Glutamatergic neuron (in vitro differentiated cells): ENCODE results near the gene TNS1. TPM values are rescaled to one million over a fixed set of nuclear protein-coding genes. Genes with fewer than 3 reads are reported as not detected.

Source experiments
- DNase-seq: peaks from one replicate; pipeline ENCODE4 v3.0.0; 2022
- H3K27ac Mint-ChIP-seq: one replicate; pipeline ENCODE4 v1.8.0; 2020; ENCODE audit warnings: mild to moderate bottlenecking, mixed read lengths, inconsistent platforms; ENCODE audit not compliant: unreplicated experiment
- H3K27me3 Mint-ChIP-seq: one replicate; pipeline ENCODE4 v1.8.0; 2020; ENCODE audit warnings: mild to moderate bottlenecking, moderate library complexity, mixed read lengths, inconsistent platforms; ENCODE audit not compliant: unreplicated experiment
- H3K36me3 Mint-ChIP-seq: one replicate; pipeline ENCODE4 v1.8.0; 2020; ENCODE audit warnings: mild to moderate bottlenecking, mixed read lengths, inconsistent platforms; ENCODE audit not compliant: unreplicated experiment
- H3K4me1 Mint-ChIP-seq: one replicate; pipeline ENCODE4 v1.8.0; 2020; ENCODE audit warnings: mild to moderate bottlenecking, low read depth, mixed read lengths, inconsistent platforms; ENCODE audit not compliant: unreplicated experiment
- H3K4me3 Mint-ChIP-seq: one replicate; pipeline ENCODE4 v1.8.0; 2020; ENCODE audit warnings: mild to moderate bottlenecking, mixed read lengths, inconsistent platforms; ENCODE audit not compliant: unreplicated experiment
- H3K9me3 Mint-ChIP-seq: one replicate; pipeline ENCODE4 v1.8.0; 2020; ENCODE audit warnings: mild to moderate bottlenecking, moderate library complexity, mixed read lengths, inconsistent platforms; ENCODE audit not compliant: unreplicated experiment
- CTCF ChIP-seq: fragments of 200-600 bp; sonication (generic); IDR thresholded peaks from one replicate; pipeline ENCODE4 v1.5.0; 2021; ENCODE audit not compliant: partially characterized antibody, unreplicated experiment
- total RNA-seq: library from RNA; stranded (reverse); fragmentation: NEBNext Ultra II Directional; extraction: Animal tissue kit (Norgen Biotek cat#: 25700); gene quantifications from one replicate; pipeline ENCODE4 v1.2.1, GENCODE V29; 2021; ENCODE audit not compliant: unreplicated experiment

The TNS1 gene
- total RNA-seq, 1 donor from 2014 or later, result 3.2 TPM

GRCh38 chr2:217972037-217972436 is 30.8 kb downstream of the TNS1 start:
- TF ChIP-seq CTCF, result no peak
- Mint-ChIP-seq H3K4me1 (peaks cover 8% of the 10 kb centered on the region), H3K4me3 (no peak overlapping the region), H3K27ac (no peak overlapping the region), H3K27me3 (peaks cover 7% of the 10 kb centered on the region), H3K9me3 (no peaks in the 10 kb centered on the region), H3K36me3 (peaks cover 4% of the 10 kb centered on the region)
- no peak for DNase-seq

GRCh38 chr2:217971166-217971565 is 31.6 kb downstream of the TNS1 start:
- peaks cover 4% of the 10 kb centered on the region for H3K36me3 Mint-ChIP-seq
- no peak for TF ChIP-seq CTCF
- H3K27ac Mint-ChIP-seq, result no peak overlapping the region
- no peak for DNase-seq
- H3K9me3 Mint-ChIP-seq, result no peaks in the 10 kb centered on the region
- H3K4me3 Mint-ChIP-seq, result no peak overlapping the region
- peaks cover 8% of the 10 kb centered on the region for H3K4me1 Mint-ChIP-seq
- H3K27me3 Mint-ChIP-seq, result peaks cover 7% of the 10 kb centered on the region

GRCh38 chr2:217970206-217970605 is 32.6 kb downstream of the TNS1 start:
- no peak for DNase-seq
- peaks cover 4% of the 10 kb centered on the region for H3K36me3 Mint-ChIP-seq
- H3K4me3 Mint-ChIP-seq, result no peak overlapping the region
- TF ChIP-seq CTCF, result no peak
- no peak overlapping the region for H3K27ac Mint-ChIP-seq
- H3K9me3 Mint-ChIP-seq, result no peaks in the 10 kb centered on the region
- peaks cover 10% of the 10 kb centered on the region for H3K27me3 Mint-ChIP-seq
- H3K4me1 Mint-ChIP-seq, result peaks cover 12% of the 10 kb centered on the region

- H3K36me3 Mint-ChIP-seq, result peaks cover 4% of the 10 kb centered on the region
- H3K9me3 Mint-ChIP-seq, result no peaks in the 10 kb centered on the region
- peaks cover 10% of the 10 kb centered on the region for H3K27me3 Mint-ChIP-seq
- H3K4me3 Mint-ChIP-seq, result no peak overlapping the region
- no peak overlapping the region for H3K27ac Mint-ChIP-seq
- no peak for DNase-seq
- H3K4me1 Mint-ChIP-seq, result peaks cover 12% of the 10 kb centered on the region
- TF ChIP-seq CTCF, result no peak
Measured at GRCh38 chr2:217969588-217969987, 33.2 kb downstream of the TNS1 start.

GRCh38 chr2:217968023-217968422 is 34.8 kb downstream of the TNS1 start:
- peaks cover 11% of the 10 kb centered on the region for H3K4me1 Mint-ChIP-seq
- H3K9me3 Mint-ChIP-seq, result no peaks in the 10 kb centered on the region
- H3K36me3 Mint-ChIP-seq, result peaks cover 4% of the 10 kb centered on the region
- H3K27me3 Mint-ChIP-seq, result peaks cover 5% of the 10 kb centered on the region
- DNase-seq, result no peak
- no peak overlapping the region for H3K27ac Mint-ChIP-seq
- TF ChIP-seq CTCF, result no peak
- no peak overlapping the region for H3K4me3 Mint-ChIP-seq
